DMS79 (cell line): ENCODE measurements around the gene MB21D2.
"Not testable (repeated sequence)": the region's sequence is repeated elsewhere in the genome, so short reads cannot be mapped to it uniquely, and the experiment has no call there.

Experiments used
- DNase-seq: peaks from one replicate; lab custom pipeline; 2025; lab: John Stamatoyannopoulos, UW

The MB21D2 gene

GRCh38 chr3:192802957-192803899 lies 114.4 kb downstream of the MB21D2 start:
- no peak for DNase-seq

GRCh38 chr3:192801985-192802384 lies 115.7 kb downstream of the MB21D2 start:
- DNase-seq, result no peak

GRCh38 chr3:192799721-192800120 lies 117.9 kb downstream of the MB21D2 start:
- no peak for DNase-seq

- no peak for DNase-seq
These were observed 122.6 kb downstream of the MB21D2 start for GRCh38 chr3:192795021-192795420.

GRCh38 chr3:192794216-192794615 lies 123.4 kb downstream of the MB21D2 start:
- DNase-seq, result no peak

- DNase-seq, result not testable (repeated sequence)
These were observed 128.7 kb downstream of the MB21D2 start for GRCh38 chr3:192788816-192789515.

- DNase-seq, result no peak
These were observed 139.1 kb downstream of the MB21D2 start for GRCh38 chr3:192778508-192778907.

GRCh38 chr3:192774341-192774740 lies 143.3 kb downstream of the MB21D2 start:
- not testable (repeated sequence) for DNase-seq

GRCh38 chr3:192772240-192772894 lies 145.3 kb downstream of the MB21D2 start:
- DNase-seq, result no peak

- DNase-seq, result no peak
These were observed 159.0 kb downstream of the MB21D2 start for GRCh38 chr3:192758654-192759053.

GRCh38 chr3:192751148-192751547 lies 166.5 kb downstream of the MB21D2 start:
- DNase-seq, result no peak

GRCh38 chr3:192750201-192750600 lies 167.5 kb downstream of the MB21D2 start:
- no peak for DNase-seq

- DNase-seq, result no peak
These were observed 169.9 kb downstream of the MB21D2 start for GRCh38 chr3:192747746-192748145.

- no peak for DNase-seq
These were observed 170.5 kb downstream of the MB21D2 start for GRCh38 chr3:192747145-192747544.
